ENCODE data around the gene PPFIBP1. TPM values are rescaled to one million over a fixed set of nuclear protein-coding genes. Genes with fewer than 3 reads are reported as not detected.

Gene PPFIBP1
- total and polyA plus RNA-seq, 9 of the 15 experiments (the other 6 are each of a cell fraction or from before 2014, with no cell fraction given): 0.46 to 3.5 (median 1.8) TPM

GRCh38 chr12:27521981-27522380, 2.0 kb upstream of the PPFIBP1 start:
- Histone ChIP-seq H4K20me1 (replicated peaks; ENCODE audit: control insufficient read depth, insufficient read depth, low read length) (no peaks in the 10 kb centered on the region), H3K79me2 (ENCODE audit: control insufficient read depth, insufficient read depth, low read length) (no peaks in the 10 kb centered on the region), H3K4me2 (ENCODE audit: insufficient read depth, low read length) (no peak overlapping the region), H3K36me3 (ENCODE audit: control insufficient read depth, insufficient read depth, low read length) (no peaks in the 10 kb centered on the region), H3K9me1 (ENCODE audit: control insufficient read depth, insufficient read depth, low read length) (no peaks in the 10 kb centered on the region), H3K9ac (ENCODE audit: insufficient read depth in 1 of 2, low read depth in 2 of 2, low read length in 2 of 2) (no peak overlapping the region), H2AFZ (ENCODE audit: low read depth, low read length) (no peak overlapping the region), H3K9me3 (replicated peaks; ENCODE audit: control insufficient read depth, insufficient read depth, low read depth, low read length) (no peaks in the 10 kb centered on the region), H3K27me3 (ENCODE audit: control insufficient read depth in 2 of 2, insufficient read depth in 2 of 2, low read length in 2 of 2) (peaks cover 0 to 17% of the 10 kb centered on the region in 2 experiments; a peak in 3 of 5 replicates), H3K4me1 (replicated peaks in 1 of 2; ENCODE audit: control insufficient read depth in 2 of 2, insufficient read depth in 2 of 2, low read length in 2 of 2) (peaks cover 9 to 14% of the 10 kb centered on the region in 2 experiments), H3K4me3 (no peak overlapping the region), H3K27ac (ENCODE audit: extremely low read depth, low read depth, low read length) (no peak overlapping the region)
- TF ChIP-seq ARNT (IDR thresholded peaks at IDR 0.05): no peak
- no peak for TF ChIP-seq GTF2F1 (IDR thresholded peaks at IDR 0.05; ENCODE audit: low read depth, low read length)
- no peak for TF ChIP-seq ZBTB17 (CRISPR knock-in tag; IDR thresholded peaks at IDR 0.05)
- TF ChIP-seq ETV6 (IDR thresholded peaks at IDR 0.05; ENCODE audit: borderline replicate concordance in 1 of 2, low read depth in 2 of 2, low read length in 1 of 2): no peak
- TF ChIP-seq ETV6 (CRISPR knock-in tag; IDR thresholded peaks at IDR 0.05; ENCODE audit: borderline replicate concordance): no peak
- TF ChIP-seq ZNF23 (CRISPR knock-in tag; IDR thresholded peaks at IDR 0.05): no peak
- TF ChIP-seq RBM15 (IDR thresholded peaks at IDR 0.05; ENCODE audit: insufficient read depth, low read length): no peak
- no peak for TF ChIP-seq DDX20 (tag; IDR thresholded peaks at IDR 0.05; ENCODE audit: low read depth)
- in situ Hi-C loops (cut with MboI): no loop called here
- POLR2A ChIA-PET: interaction anchor here (1.0 kb wide), 1 partner anchor 35 kb away, joined by 3 read pairs; no protein-coding TSS in a partner anchor
- FAIRE-seq: no peak
- no peak for ATAC-seq
- no peak for DNase-seq (ENCODE audit: extremely low read depth in 1 of 4, low spot score in 3 of 4)
- intact Hi-C loops (cut with micrococcal nuclease): no loop called here
- WGBS (ENCODE audit: insufficient coverage, low coverage, missing lambda C conversion rate): 37% methylated on average over 4 of the region's 4 CpGs
- no TSS peak for BruUV-seq (replicated peaks)
- CTCF ChIA-PET (ENCODE audit: low intra/inter-chr PET ratio): no interaction called here

All from K562 (cell line).